Activated T-cell treated with anti-CD3 and anti-CD28 coated beads, Interleukin-2, amount 50 U/mL, for 4 hours (primary cell): ENCODE results near the gene PIMREG. TPM values are rescaled to one million over a fixed set of nuclear protein-coding genes. Genes with fewer than 3 reads are reported as not detected.

Source experiments
- ATAC-seq, 2 donors: fragments of 200-7000 bp; cut with Tn5 transposase; one replicate each; pipeline ENCODE4 v1.10.0; 2021
- DNase-seq: peaks from one replicate; pipeline ENCODE4 v3.0.0-alpha.2; 2020
- H3K27me3 Mint-ChIP-seq: one replicate; pipeline ENCODE4 v1.8.0; 2021; ENCODE audit warnings: low read depth, mixed read lengths
- H3K36me3 Mint-ChIP-seq: one replicate; pipeline ENCODE4 v1.8.0; 2022; ENCODE audit warnings: mixed read lengths; ENCODE audit not compliant: insufficient read depth
- H3K4me1 Mint-ChIP-seq: one replicate; pipeline ENCODE4 v1.8.0; 2021; ENCODE audit warnings: low read depth, mixed read lengths
- H3K4me3 Mint-ChIP-seq: one replicate; pipeline ENCODE4 v1.8.0; 2021; ENCODE audit warnings: mild to moderate bottlenecking, moderate library complexity, mixed read lengths
- H3K9me3 Mint-ChIP-seq: one replicate; pipeline ENCODE4 v1.8.0; 2021; ENCODE audit warnings: mixed read lengths
- total RNA-seq, 3 donors: library from RNA; stranded (reverse); gene quantifications; one replicate each; pipeline ENCODE4 v1.2.1, GENCODE V29; 2021

PIMREG gene
- total RNA-seq, 3 donors from 2014 or later, result 0.82 to 1.9 (median 1.7) TPM

GRCh38 chr17:6450926-6451832, 6.9 kb downstream of the PIMREG start:
- no peaks in the 10 kb centered on the region for H3K36me3 Mint-ChIP-seq

GRCh38 chr17:6452471-6453266, 8.4 kb downstream of the PIMREG start:
- DNase-seq, result no peak
- ATAC-seq, result no peak
- no peaks in the 10 kb centered on the region for H3K9me3 Mint-ChIP-seq
- peaks cover 12% of the 10 kb centered on the region for H3K4me1 Mint-ChIP-seq
- H3K4me3 Mint-ChIP-seq, result no peak overlapping the region
- H3K27me3 Mint-ChIP-seq, result no peaks in the 10 kb centered on the region
- no peaks in the 10 kb centered on the region for H3K36me3 Mint-ChIP-seq

More at GRCh38 chr17:6450926-6451832, 6.9 kb downstream of the PIMREG start:
- Mint-ChIP-seq H3K9me3 (no peaks in the 10 kb centered on the region), H3K4me3 (no peak overlapping the region), H3K27me3 (no peaks in the 10 kb centered on the region), H3K4me1 (peaks cover 4% of the 10 kb centered on the region)
- DNase-seq (no peak), ATAC-seq (no peak)

GRCh38 chr17:6453279-6454024, 9.2 kb downstream of the PIMREG start:
- ATAC-seq (no peak), DNase-seq (no peak)
- no peaks in the 10 kb centered on the region for H3K36me3 Mint-ChIP-seq
- no peaks in the 10 kb centered on the region for H3K9me3 Mint-ChIP-seq
- H3K4me1 Mint-ChIP-seq, result peaks cover 12% of the 10 kb centered on the region
- H3K27me3 Mint-ChIP-seq, result no peaks in the 10 kb centered on the region
- peak overlapping the region; percentile 20 for H3K4me3 Mint-ChIP-seq

- Mint-ChIP-seq H3K27me3 (no peaks in the 10 kb centered on the region), H3K4me1 (peaks cover 12% of the 10 kb centered on the region), H3K9me3 (no peaks in the 10 kb centered on the region), H3K4me3 (peak overlapping the region; percentile 5), H3K36me3 (no peaks in the 10 kb centered on the region)
- peak in 1 of 2 donors; percentile 7 for ATAC-seq
- no peak for DNase-seq
Measured at GRCh38 chr17:6454495-6455320, 10.5 kb downstream of the PIMREG start.

- H3K4me1 Mint-ChIP-seq, result peaks cover 12% of the 10 kb centered on the region
- no peak overlapping the region for H3K4me3 Mint-ChIP-seq
- no peaks in the 10 kb centered on the region for H3K36me3 Mint-ChIP-seq
- ATAC-seq (peak; percentile 83 to 88), DNase-seq (peak; percentile 19)
- no peaks in the 10 kb centered on the region for H3K27me3 Mint-ChIP-seq
- H3K9me3 Mint-ChIP-seq, result no peaks in the 10 kb centered on the region
Measured at GRCh38 chr17:6455321-6455705, 11.1 kb downstream of the PIMREG start.

DNA sequence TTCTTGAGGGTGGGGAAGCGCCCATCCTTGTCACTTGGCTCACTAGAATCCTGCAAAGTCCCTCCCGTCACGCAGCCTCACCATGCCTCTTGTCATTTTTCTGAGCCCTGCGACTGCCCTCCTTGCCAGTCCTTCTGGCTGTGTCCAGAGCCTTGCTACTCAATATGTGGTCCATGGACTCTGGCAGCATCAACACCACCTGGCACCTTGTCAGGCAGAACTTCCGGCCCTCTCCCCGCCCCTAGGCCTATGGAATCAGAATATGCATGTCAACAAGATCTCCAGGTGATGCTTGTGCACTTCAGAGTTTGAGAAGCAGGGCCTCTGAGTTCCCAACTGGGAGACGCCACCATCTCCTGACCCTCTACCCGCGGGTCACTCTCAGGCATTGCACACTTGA, 12.1 kb downstream of the PIMREG start:
- no peaks in the 10 kb centered on the region for H3K27me3 Mint-ChIP-seq
- no peaks in the 10 kb centered on the region for H3K9me3 Mint-ChIP-seq
- DNase-seq (no peak), ATAC-seq (no peak)
- H3K4me1 Mint-ChIP-seq, result peaks cover 12% of the 10 kb centered on the region
- H3K4me3 Mint-ChIP-seq, result peak overlapping the region; percentile 31
- no peaks in the 10 kb centered on the region for H3K36me3 Mint-ChIP-seq

GRCh38 chr17:6456914-6457687, 12.8 kb downstream of the PIMREG start:
- DNase-seq (no peak), ATAC-seq (no peak)
- Mint-ChIP-seq H3K36me3 (no peaks in the 10 kb centered on the region), H3K4me1 (peaks cover 13% of the 10 kb centered on the region), H3K27me3 (no peaks in the 10 kb centered on the region), H3K4me3 (no peak overlapping the region), H3K9me3 (no peaks in the 10 kb centered on the region)

DNA sequence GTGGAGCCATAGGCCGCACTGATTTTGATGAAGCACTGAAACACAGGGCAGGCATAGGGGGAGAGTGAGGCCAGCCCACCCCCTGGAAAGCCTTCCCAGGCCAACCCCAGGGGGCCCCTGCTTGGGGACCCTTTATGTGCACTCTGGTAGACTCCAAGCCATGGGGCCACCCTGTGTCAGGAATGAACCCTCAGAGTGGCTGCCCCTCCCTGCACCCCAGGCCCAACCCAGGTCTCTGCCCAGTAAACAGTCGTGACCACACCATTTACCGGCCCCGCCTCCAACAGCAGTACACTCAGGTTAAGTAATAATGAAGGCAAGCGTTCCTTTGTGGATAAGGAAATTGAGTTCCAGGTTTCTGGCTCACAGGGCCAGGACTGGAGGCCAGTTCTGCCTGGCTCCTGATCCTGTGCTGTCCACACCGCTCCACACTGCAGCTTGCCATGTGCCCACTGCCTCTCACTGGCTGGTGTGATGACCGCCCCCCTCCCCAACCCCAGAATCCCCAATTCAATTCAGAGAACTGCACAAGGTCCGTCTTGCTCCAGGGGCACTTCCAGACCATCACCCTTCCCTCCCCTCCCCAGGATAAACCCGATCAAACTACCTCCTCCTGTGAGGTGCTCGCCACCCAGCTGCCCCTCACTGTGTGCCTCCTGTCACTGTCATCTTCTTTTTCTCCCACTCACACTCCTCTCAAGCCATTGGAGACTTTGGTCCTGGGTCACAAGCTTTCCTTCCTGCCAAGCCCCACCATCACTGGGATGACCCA, 13.6 kb downstream of the PIMREG start:
- Mint-ChIP-seq H3K9me3 (no peaks in the 10 kb centered on the region), H3K4me1 (peaks cover 14% of the 10 kb centered on the region)

GRCh38 chr17:6458460-6458950, 14.2 kb downstream of the PIMREG start:
- H3K4me1 Mint-ChIP-seq, result peaks cover 14% of the 10 kb centered on the region
- no peak for DNase-seq
- H3K27me3 Mint-ChIP-seq, result no peaks in the 10 kb centered on the region
- H3K9me3 Mint-ChIP-seq, result no peaks in the 10 kb centered on the region
- H3K4me3 Mint-ChIP-seq, result no peak overlapping the region
- H3K36me3 Mint-ChIP-seq, result no peaks in the 10 kb centered on the region
- no peak for ATAC-seq

More for the DNA sequence above, 13.6 kb downstream of the PIMREG start:
- Mint-ChIP-seq H3K4me3 (no peak overlapping the region), H3K36me3 (no peaks in the 10 kb centered on the region), H3K27me3 (no peaks in the 10 kb centered on the region)
- no peak for ATAC-seq
- no peak for DNase-seq

GRCh38 chr17:6460531-6461161, 16.4 kb downstream of the PIMREG start:
- peaks cover 1% of the 10 kb centered on the region for H3K27me3 Mint-ChIP-seq
- peaks cover 11% of the 10 kb centered on the region for H3K4me1 Mint-ChIP-seq
- no peak for ATAC-seq
- no peak for DNase-seq
- H3K9me3 Mint-ChIP-seq, result no peaks in the 10 kb centered on the region
- no peaks in the 10 kb centered on the region for H3K36me3 Mint-ChIP-seq
- H3K4me3 Mint-ChIP-seq, result no peak overlapping the region

DNA sequence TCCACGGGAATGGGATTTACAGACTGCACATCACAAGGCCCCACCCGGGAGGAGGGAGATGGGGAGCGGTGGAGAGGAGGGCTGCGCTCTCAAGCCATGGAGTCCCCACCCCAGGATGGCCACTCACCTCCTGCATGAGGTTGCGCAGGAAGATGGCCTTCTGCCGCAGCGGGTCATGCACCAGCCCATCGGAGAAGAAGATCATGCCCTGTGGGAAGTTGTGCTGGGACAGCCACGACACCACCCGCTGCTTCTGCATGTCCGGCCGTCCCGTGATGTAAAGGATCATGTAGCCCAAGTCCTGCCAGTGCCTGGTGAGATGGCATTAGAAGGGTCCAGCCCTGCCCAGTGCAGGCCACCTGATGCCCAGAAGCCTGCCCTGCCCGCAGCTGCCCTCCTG, 17.0 kb downstream of the PIMREG start:
- DNase-seq, result no peak
- H3K36me3 Mint-ChIP-seq, result no peaks in the 10 kb centered on the region
- H3K9me3 Mint-ChIP-seq, result no peaks in the 10 kb centered on the region
- no peak overlapping the region for H3K4me3 Mint-ChIP-seq
- peaks cover 2% of the 10 kb centered on the region for H3K27me3 Mint-ChIP-seq
- no peak for ATAC-seq
- H3K4me1 Mint-ChIP-seq, result peaks cover 10% of the 10 kb centered on the region
